Measurements from ENCODE around the gene IFITM10.

- TF ChIP-seq EZH2phosphoT487 (IDR thresholded peaks at IDR 0.05; ENCODE audit: insufficient read depth, low read depth) = no peak
- no peak for TF ChIP-seq EZH2 (IDR thresholded peaks at IDR 0.05; ENCODE audit: insufficient read depth, poor library complexity, severe bottlenecking)
These were observed 49.1 kb downstream of the IFITM10 start for GRCh38 chr11:1701091-1701807.

Data from GM23248 (cell line).